Stimulated activated CD8-positive, alpha-beta memory T cell treated with anti-CD3 and anti-CD28 coated beads, Interleukin-4, amount 100 ng/mL, for 1 hour (primary cell): ENCODE data around the gene MUS81.
A peak's percentile ranks its signal among the peaks of the same experiment; 100 is the strongest.
"Not testable (repeated sequence)": the region's sequence is repeated elsewhere in the genome, so short reads cannot be mapped to it uniquely, and the experiment has no call there.

Source experiments
- DNase-seq, 2 donors: peaks; one replicate each; pipeline ENCODE4 v3.0.0-alpha.2; 2020; ENCODE audit warnings: low read depth in 2 of 2, low spot score in 1 of 2

MUS81 gene

GRCh38 chr11:65860278-65861164 lies at the start of gene MUS81:
TSS of gene MUS81 (plus strand) at chr11:65860433. CDS start at chr11:65860754, 321 bp downstream.
- peak; percentile 95 to 97 for DNase-seq

GRCh38 chr11:65811764-65812475 lies 48.3 kb upstream of the MUS81 start:
- DNase-seq = no peak

- DNase-seq = no peak
These were observed 45.9 kb upstream of the MUS81 start for GRCh38 chr11:65814131-65814985.

- DNase-seq = no peak
These were observed 45.2 kb upstream of the MUS81 start for GRCh38 chr11:65814986-65815565.

GRCh38 chr11:65816696-65817095 lies 43.5 kb upstream of the MUS81 start:
- DNase-seq = no peak

- no peak for DNase-seq
These were observed 42.9 kb upstream of the MUS81 start for GRCh38 chr11:65817312-65817834.

GRCh38 chr11:65817835-65818680 lies 42.2 kb upstream of the MUS81 start:
- peak; percentile 89 to 92 for DNase-seq

- no peak for DNase-seq
These were observed 39.1 kb upstream of the MUS81 start for GRCh38 chr11:65821107-65821506.

- no peak for DNase-seq
These were observed 37.3 kb upstream of the MUS81 start for GRCh38 chr11:65822776-65823528.

GRCh38 chr11:65826984-65827735 lies 33.1 kb upstream of the MUS81 start:
- no peak for DNase-seq

- no peak for DNase-seq
These were observed 30.8 kb upstream of the MUS81 start for GRCh38 chr11:65829459-65829858.

- DNase-seq = not testable (repeated sequence)
These were observed 28.0 kb upstream of the MUS81 start for GRCh38 chr11:65832231-65832630.

GRCh38 chr11:65833297-65834030 lies 26.8 kb upstream of the MUS81 start, which contains the start of gene SNX32:
TSS of gene SNX32 (plus strand) at chr11:65833963. CDS start at chr11:65834066, 103 bp downstream.
- DNase-seq = peak; percentile 81 to 92

- DNase-seq = no peak
These were observed 26.0 kb upstream of the MUS81 start for GRCh38 chr11:65834202-65834601.

- no peak for DNase-seq
These were observed 18.1 kb upstream of the MUS81 start for GRCh38 chr11:65842144-65842543.

GRCh38 chr11:65843811-65844210 lies 16.4 kb upstream of the MUS81 start:
- DNase-seq = no peak

- DNase-seq = no peak
These were observed 15.9 kb upstream of the MUS81 start for GRCh38 chr11:65844231-65844872.
